Mesenchymal stem cell (in vitro differentiated cells and primary cell): ENCODE results near the gene CHKB.

ENCODE experiments used
- DNase-seq: peaks from one replicate; pipeline ENCODE4 v3.0.0-alpha.2; 2013
- H2AFZ ChIP-seq: one replicate; pipeline ENCODE4 v1.6.1; 2013; ENCODE audit warnings: low read depth, mild to moderate bottlenecking, control low read depth, inconsistent platforms, low read length, moderate library complexity
- H2AK5ac ChIP-seq: 2 replicates; pipeline ENCODE4 v1.6.1; 2013; ENCODE audit warnings: low read length, moderate library complexity, mild to moderate bottlenecking, inconsistent platforms; ENCODE audit not compliant: severe bottlenecking
- H2BK120ac ChIP-seq: one replicate; pipeline ENCODE4 v1.6.1; 2013; ENCODE audit warnings: low read depth, mild to moderate bottlenecking, inconsistent platforms, low read length, moderate library complexity
- H2BK12ac ChIP-seq, 2 experiments: one replicate each; pipeline ENCODE4 v1.6.1; 2013; ENCODE audit warnings: inconsistent platforms in 2 of 2, low read length in 2 of 2, mild to moderate bottlenecking in 2 of 2, moderate library complexity in 2 of 2, control low read depth in 1 of 2
- H2BK15ac ChIP-seq: one replicate; pipeline ENCODE4 v1.6.1; 2013; ENCODE audit warnings: mild to moderate bottlenecking, low read depth, inconsistent platforms; ENCODE audit not compliant: poor library complexity, severe bottlenecking
- H2BK5ac ChIP-seq: 2 replicates; pipeline ENCODE4 v1.6.1; 2013; ENCODE audit warnings: low read depth, mild to moderate bottlenecking, low read length, control low read depth, inconsistent platforms; ENCODE audit not compliant: poor library complexity, severe bottlenecking
- H3K14ac ChIP-seq, 2 experiments: one replicate each; pipeline ENCODE4 v1.6.1; 2013; ENCODE audit warnings: inconsistent platforms in 2 of 2, low read length in 2 of 2, control low read depth in 1 of 2, mild to moderate bottlenecking in 1 of 2, moderate library complexity in 1 of 2
- H3K18ac ChIP-seq, 2 experiments: one replicate each; pipeline ENCODE4 v1.6.1; 2013; ENCODE audit warnings: inconsistent platforms in 2 of 2, low read length in 2 of 2, control low read depth in 1 of 2, low read depth in 1 of 2, mild to moderate bottlenecking in 1 of 2
- H3K23ac ChIP-seq, 2 experiments: one replicate each; pipeline ENCODE4 v1.6.1; 2013; ENCODE audit warnings: inconsistent platforms in 2 of 2, low read length in 2 of 2, mild to moderate bottlenecking in 2 of 2, moderate library complexity in 2 of 2, control low read depth in 1 of 2
- H3K27ac ChIP-seq: 2 replicates; pipeline ENCODE4 v1.5.1; 2013; ENCODE audit warnings: mild to moderate bottlenecking, moderate library complexity, low read length, control low read depth, inconsistent platforms; ENCODE audit not compliant: poor library complexity, severe bottlenecking
- H3K27me3 ChIP-seq, 2 experiments: 2 replicates each; pipeline versions ENCODE4 v1.6.1 to v1.7.0; 2013; ENCODE audit warnings: low read length in 2 of 2, mild to moderate bottlenecking in 2 of 2, moderate library complexity in 2 of 2, control low read depth in 1 of 2, inconsistent platforms in 1 of 2; ENCODE audit not compliant: control insufficient read depth in 1 of 2, insufficient read depth in 1 of 2
- H3K36me3 ChIP-seq, 2 experiments: 2 replicates each; pipeline versions ENCODE4 v1.6.1 to v1.7.0; 2013; ENCODE audit warnings: low read length in 2 of 2, control low read depth in 1 of 2, inconsistent platforms in 1 of 2, low read depth in 1 of 2, mild to moderate bottlenecking in 1 of 2; ENCODE audit not compliant: insufficient read depth in 2 of 2, control insufficient read depth in 1 of 2
- H3K4ac ChIP-seq, 2 experiments: one replicate each; pipeline ENCODE4 v1.6.1; 2013; ENCODE audit warnings: inconsistent platforms in 2 of 2, low read length in 2 of 2, mild to moderate bottlenecking in 2 of 2, moderate library complexity in 2 of 2, control low read depth in 1 of 2, low read depth in 1 of 2
- H3K4me1 ChIP-seq: 2 replicates; pipeline ENCODE4 v1.6.1; 2013; ENCODE audit warnings: low read depth, low read length, control low read depth; ENCODE audit not compliant: control insufficient read depth, insufficient read depth
- H3K4me2 ChIP-seq: 2 replicates; pipeline ENCODE4 v1.6.1; 2013; ENCODE audit warnings: low read length, mild to moderate bottlenecking, inconsistent platforms; ENCODE audit not compliant: poor library complexity, severe bottlenecking
- H3K4me3 ChIP-seq, 2 experiments: 2 replicates each; pipeline versions ENCODE4 v1.5.1 to v1.7.0; 2013; ENCODE audit warnings: low read length in 2 of 2, mild to moderate bottlenecking in 2 of 2, control low read depth in 1 of 2, low read depth in 1 of 2; ENCODE audit not compliant: insufficient read depth in 1 of 2
- H3K79me1 ChIP-seq: replicated peaks from 2 replicates; pipeline ENCODE4 v1.6.1; 2013; ENCODE audit warnings: mild to moderate bottlenecking, control low read depth, low read length, inconsistent platforms; ENCODE audit not compliant: poor library complexity, severe bottlenecking
- H3K9ac ChIP-seq: 2 replicates; pipeline ENCODE4 v1.7.0; 2013; ENCODE audit warnings: mild to moderate bottlenecking, low read length, moderate library complexity
- H3K9me3 ChIP-seq: 2 replicates; pipeline ENCODE4 v1.7.0; 2013; ENCODE audit warnings: mild to moderate bottlenecking, low read length; ENCODE audit not compliant: control insufficient read depth
- H4K8ac ChIP-seq: one replicate; pipeline ENCODE4 v1.6.1; 2013; ENCODE audit warnings: inconsistent platforms, mild to moderate bottlenecking, low read length, moderate library complexity
- H4K91ac ChIP-seq: one replicate; pipeline ENCODE4 v1.6.1; 2013; ENCODE audit warnings: mild to moderate bottlenecking, low read length, inconsistent platforms
- WGBS: methylation state at CpG from one replicate; pipeline ENCODE4 v1.1.7; 2013; ENCODE audit warnings: mixed read lengths; 5-methylcytosine and 5-hydroxymethylcytosine counted together

The CHKB gene

GRCh38 chr22:50586416-50586815, 3.8 kb upstream of the CHKB start:
- Histone ChIP-seq H3K27me3 (no peaks in the 10 kb centered on the region), H2BK120ac (no peak overlapping the region), H3K18ac (no peak overlapping the region), H2BK5ac (no peak overlapping the region), H3K14ac (no peak overlapping the region), H3K27ac (no peak overlapping the region), H3K9ac (no peak overlapping the region), H2AFZ (no peak overlapping the region), H3K36me3 (peaks cover 3% of the 10 kb centered on the region in 2 experiments), H3K9me3 (no peaks in the 10 kb centered on the region), H2BK15ac (no peak overlapping the region), H3K4me2 (no peak overlapping the region), H3K4me1 (peaks cover 9% of the 10 kb centered on the region), H3K23ac (no peak overlapping the region), H2BK12ac (no peak overlapping the region), H4K91ac (no peak overlapping the region), H3K79me1 (peaks cover 7% of the 10 kb centered on the region), H4K8ac (no peak overlapping the region), H3K4ac (no peak overlapping the region), H3K4me3 (no peak overlapping the region), H2AK5ac (no peak overlapping the region)
- WGBS, result 75% methylated on average over 5 of the region's 5 CpGs
- no peak for DNase-seq

- Histone ChIP-seq H3K9ac (no peak overlapping the region), H3K23ac (no peak overlapping the region), H3K18ac (no peak overlapping the region), H2BK15ac (no peak overlapping the region), H4K91ac (no peak overlapping the region), H3K79me1 (peaks cover 11% of the 10 kb centered on the region), H3K4ac (no peak overlapping the region), H3K14ac (no peak overlapping the region), H2AFZ (no peak overlapping the region), H3K27me3 (no peaks in the 10 kb centered on the region), H2AK5ac (no peak overlapping the region), H3K9me3 (no peaks in the 10 kb centered on the region), H4K8ac (no peak overlapping the region), H2BK12ac (no peak overlapping the region), H3K36me3 (peaks cover 7 to 8% of the 10 kb centered on the region in 2 experiments), H3K4me3 (no peak overlapping the region), H2BK120ac (no peak overlapping the region), H3K27ac (no peak overlapping the region), H2BK5ac (no peak overlapping the region), H3K4me1 (peaks cover 14% of the 10 kb centered on the region), H3K4me2 (no peak overlapping the region)
- no peak for DNase-seq
- WGBS, result 95% methylated on average over 8 of the region's 8 CpGs
Measured at GRCh38 chr22:50585781-50586180, 3.1 kb upstream of the CHKB start.

GRCh38 chr22:50585238-50585637, 2.6 kb upstream of the CHKB start:
- no peak for DNase-seq
- no peak overlapping the region for H3K23ac ChIP-seq
- WGBS, result 92% methylated on average over 3 of the region's 3 CpGs
- H3K9ac ChIP-seq, result no peak overlapping the region
- H3K18ac ChIP-seq, result no peak overlapping the region
- peaks cover 14% of the 10 kb centered on the region for H3K4me1 ChIP-seq
- H3K79me1 ChIP-seq, result peaks cover 12% of the 10 kb centered on the region
- H4K8ac ChIP-seq, result no peak overlapping the region
- H4K91ac ChIP-seq, result no peak overlapping the region
- H2BK12ac ChIP-seq, result no peak overlapping the region
- no peak overlapping the region for H3K4ac ChIP-seq
- no peaks in the 10 kb centered on the region for H3K27me3 ChIP-seq
- H2BK5ac ChIP-seq, result no peak overlapping the region
- no peak overlapping the region for H2BK120ac ChIP-seq
- H2AK5ac ChIP-seq, result no peak overlapping the region
- no peak overlapping the region for H2BK15ac ChIP-seq
- H3K4me3 ChIP-seq, result no peak overlapping the region
- H3K4me2 ChIP-seq, result no peak overlapping the region
- peaks cover 11% of the 10 kb centered on the region in 2 experiments for H3K36me3 ChIP-seq
- H3K27ac ChIP-seq, result no peak overlapping the region
- no peak overlapping the region for H2AFZ ChIP-seq
- H3K14ac ChIP-seq, result no peak overlapping the region
- no peaks in the 10 kb centered on the region for H3K9me3 ChIP-seq

GRCh38 chr22:50584106-50585096, 1.8 kb upstream of the CHKB start:
- no peak for DNase-seq
- no peak overlapping the region for H2BK15ac ChIP-seq
- no peak overlapping the region for H3K4me3 ChIP-seq
- H2AK5ac ChIP-seq, result no peak overlapping the region
- no peak overlapping the region for H2AFZ ChIP-seq
- H3K79me1 ChIP-seq, result peaks cover 18% of the 10 kb centered on the region
- H3K9me3 ChIP-seq, result no peaks in the 10 kb centered on the region
- H3K4ac ChIP-seq, result no peak overlapping the region
- peaks cover 17 to 19% of the 10 kb centered on the region in 2 experiments for H3K36me3 ChIP-seq
- H3K4me2 ChIP-seq, result no peak overlapping the region
- H3K4me1 ChIP-seq, result peaks cover 14% of the 10 kb centered on the region
- no peak overlapping the region for H3K27ac ChIP-seq
- H2BK12ac ChIP-seq, result no peak overlapping the region
- no peak overlapping the region for H3K18ac ChIP-seq
- WGBS, result 93% methylated on average over 22 of the region's 23 CpGs
- H2BK120ac ChIP-seq, result no peak overlapping the region
- H3K23ac ChIP-seq, result no peak overlapping the region
- no peak overlapping the region for H3K14ac ChIP-seq
- peak overlapping the region; percentile 97 for H3K9ac ChIP-seq
- no peak overlapping the region for H4K91ac ChIP-seq
- H2BK5ac ChIP-seq, result no peak overlapping the region
- H4K8ac ChIP-seq, result no peak overlapping the region
- H3K27me3 ChIP-seq, result no peaks in the 10 kb centered on the region
